Peyer's patch (tissue), 4 donors: Measurements from ENCODE around the gene SPINDOC.

Experiments
- CTCF ChIP-seq, 6 experiments: fragments of 450-650 bp in 4 of 6; fragments of 200-600 bp in 2 of 6; sonication (generic) in 1 of 6; IDR thresholded peaks; one replicate each; pipeline ENCODE4 v1.5.1; 2017 to 2019; ENCODE audit warnings: antibody characterized with exemption in 6 of 6, mild to moderate bottlenecking in 3 of 6, moderate library complexity in 1 of 6
- POLR2A ChIP-seq, 2 donors: fragments of 450-650 bp; IDR thresholded peaks; one replicate each; pipeline ENCODE4 v1.5.1; 2017; ENCODE audit warnings: antibody characterized with exemption in 2 of 2, mild to moderate bottlenecking in 2 of 2, moderate library complexity in 2 of 2

GRCh38 chr11:63770763-63771162 lies 42.5 kb upstream of the SPINDOC start:
- TF ChIP-seq POLR2A (IDR thresholded peaks at IDR 0.05) (no peak), CTCF (IDR thresholded peaks at IDR 0.05) (no peak)
